IMR-90 (cell line): ENCODE measurements around the gene CACNA1I. TPM values are rescaled to one million over a fixed set of nuclear protein-coding genes. Genes with fewer than 3 reads are reported as not detected.

Experiments
- ATAC-seq: fragments of 200-7000 bp; cut with Tn5 transposase; 2 replicates; pipeline ENCODE4 v1.9.1; 2020; ENCODE audit warnings: low read depth, mild to moderate bottlenecking, moderate library complexity
- BruUV-seq: library from RNA; stranded (reverse); fragments of 400-500 nt; replicated peaks from 2 replicates; lab custom pipeline; 2021; lab: Mats Ljungman, UMichigan
- CTCF ChIA-PET: fragments of 300-600 bp; formaldehyde crosslinking; extraction: SDS; loops from one replicate; lab custom pipeline; 2021; ENCODE audit warnings: antibody characterized with exemption; lab: Yijun Ruan, JAX
- POLR2A ChIA-PET: fragments of 300-600 bp; sonication (Branson Sonifier 250); formaldehyde crosslinking; loops from one replicate; lab custom pipeline; 2022; ENCODE audit warnings: antibody characterized with exemption; ENCODE audit not compliant: unreplicated experiment; lab: Charles Lee
- DNase-seq: peaks from one replicate; pipeline ENCODE4 v3.0.0; 2013
- H2AFZ ChIP-seq: replicated peaks from 2 replicates; pipeline ENCODE3; 2013; ENCODE audit warnings: low read length, mild to moderate bottlenecking; ENCODE audit not compliant: poor library complexity
- H2AK5ac ChIP-seq: 2 replicates; pipeline ENCODE4 v1.6.1; 2013; ENCODE audit warnings: low read depth, low read length, inconsistent platforms
- H2AK9ac ChIP-seq: replicated peaks from 2 replicates; pipeline ENCODE3; 2013; ENCODE audit warnings: mild to moderate bottlenecking, low read depth, low read length, moderate library complexity; ENCODE audit not compliant: poor library complexity
- H2BK120ac ChIP-seq: 2 replicates; pipeline ENCODE4 v1.6.1; 2013; ENCODE audit warnings: low read depth, low read length, inconsistent platforms
- H2BK15ac ChIP-seq: 3 replicates; pipeline ENCODE4 v1.6.1; 2013; ENCODE audit warnings: low read depth, low read length, inconsistent platforms
- H2BK20ac ChIP-seq: 2 replicates; pipeline ENCODE4 v1.6.1; 2013; ENCODE audit warnings: low read depth, mild to moderate bottlenecking, inconsistent platforms, low read length, moderate library complexity
- H2BK5ac ChIP-seq: 2 replicates; pipeline ENCODE4 v1.6.1; 2013; ENCODE audit warnings: mild to moderate bottlenecking, low read depth, low read length, inconsistent platforms; ENCODE audit not compliant: poor library complexity, severe bottlenecking
- H3K14ac ChIP-seq: replicated peaks from 2 replicates; pipeline ENCODE4 v1.6.1; 2013; ENCODE audit warnings: low read depth, low read length, inconsistent platforms
- H3K18ac ChIP-seq: 2 replicates; pipeline ENCODE4 v1.6.1; 2013; ENCODE audit warnings: low read depth, low read length, control low read depth
- H3K23ac ChIP-seq: 2 replicates; pipeline ENCODE4 v1.6.1; 2013; ENCODE audit warnings: low read depth, low read length, inconsistent platforms
- H3K27ac ChIP-seq: 2 replicates; pipeline ENCODE4 v1.5.1; 2013; ENCODE audit warnings: mild to moderate bottlenecking, control low read depth, low read length; ENCODE audit not compliant: insufficient read depth
- H3K27me3 ChIP-seq: 2 replicates; pipeline ENCODE4 v1.6.1; 2013; ENCODE audit warnings: low read length; ENCODE audit not compliant: control insufficient read depth, insufficient read depth
- H3K36me3 ChIP-seq: 2 replicates; pipeline ENCODE4 v1.6.1; 2013; ENCODE audit warnings: low read length, mixed read lengths; ENCODE audit not compliant: control insufficient read depth, insufficient read depth
- H3K4ac ChIP-seq: 2 replicates; pipeline ENCODE4 v1.6.1; 2013; ENCODE audit warnings: low read depth, low read length, inconsistent platforms
- H3K4me1 ChIP-seq: 2 replicates; pipeline ENCODE4 v1.6.1; 2013; ENCODE audit warnings: low read length, mixed read lengths; ENCODE audit not compliant: control insufficient read depth, insufficient read depth
- H3K4me2 ChIP-seq: 2 replicates; pipeline ENCODE4 v1.6.1; 2013; ENCODE audit warnings: low read depth, mild to moderate bottlenecking, control low read depth, low read length, moderate library complexity
- H3K4me3 ChIP-seq: 2 replicates; pipeline ENCODE4 v1.5.1; 2013; ENCODE audit warnings: low read depth, mild to moderate bottlenecking, control low read depth, low read length, moderate library complexity; ENCODE audit not compliant: insufficient read depth
- H3K56ac ChIP-seq: 2 replicates; pipeline ENCODE4 v1.6.1; 2013; ENCODE audit warnings: low read length, inconsistent platforms; ENCODE audit not compliant: insufficient read depth; ENCODE audit errors: extremely low read depth
- H3K79me1 ChIP-seq, 2 experiments: 2 replicates each; pipeline ENCODE4 v1.6.1; 2013; ENCODE audit warnings: low read length in 2 of 2, inconsistent platforms in 1 of 2, low read depth in 1 of 2
- H3K9ac ChIP-seq: 2 replicates; pipeline ENCODE4 v1.6.1; 2013; ENCODE audit warnings: low read depth, low read length, control low read depth
- H3K9me1 ChIP-seq: 2 replicates; pipeline ENCODE4 v1.6.1; 2013; ENCODE audit warnings: low read length, inconsistent platforms; ENCODE audit not compliant: insufficient read depth
- H3K9me3 ChIP-seq: 2 replicates; pipeline ENCODE4 v1.6.1; 2013; ENCODE audit warnings: low read length; ENCODE audit not compliant: control insufficient read depth, insufficient read depth
- H4K20me1 ChIP-seq: 2 replicates; pipeline ENCODE4 v1.6.1; 2013; ENCODE audit warnings: low read length, inconsistent platforms; ENCODE audit not compliant: insufficient read depth
- H4K5ac ChIP-seq: 2 replicates; pipeline ENCODE4 v1.6.1; 2013; ENCODE audit warnings: mild to moderate bottlenecking, low read depth, low read length, control low read depth
- H4K8ac ChIP-seq, 2 experiments: 2 replicates each; pipeline ENCODE4 v1.6.1; 2013; ENCODE audit warnings: low read depth in 2 of 2, low read length in 2 of 2, control low read depth in 1 of 2, inconsistent platforms in 1 of 2
- H4K91ac ChIP-seq: 2 replicates; pipeline ENCODE4 v1.6.1; 2013; ENCODE audit warnings: low read depth, low read length, inconsistent platforms; ENCODE audit not compliant: insufficient read depth
- CHD1 ChIP-seq: IDR thresholded peaks from 2 replicates; pipeline ENCODE4 v1.6.1; 2012; ENCODE audit warnings: low read depth, low read length, improper control_type of control experiment
- FOS ChIP-seq: fragments of 150-350 bp; IDR thresholded peaks from 2 replicates; pipeline ENCODE4 v1.6.1; 2016; ENCODE audit warnings: low read depth, low read length
- MAFK ChIP-seq: IDR thresholded peaks from 2 replicates; pipeline ENCODE4 v1.6.1; 2012; ENCODE audit warnings: low read depth, low read length, improper control_type of control experiment
- RFX5 ChIP-seq: IDR thresholded peaks from 2 replicates; pipeline ENCODE4 v1.8.0; 2012; ENCODE audit warnings: low read depth, mild to moderate bottlenecking, low read length, moderate library complexity
- USF2 ChIP-seq: fragments of 150-350 bp; IDR thresholded peaks from 2 replicates; pipeline ENCODE4 v1.6.1; 2017; ENCODE audit warnings: mild to moderate bottlenecking, antibody characterized with exemption, low read length, low read depth
- WGBS, 2 experiments: methylation state at CpG; one replicate each; pipeline versions ENCODE4 v1.1.5 to v1.1.7; 2013; ENCODE audit warnings: missing lambda C conversion rate in 2 of 2; ENCODE audit not compliant: insufficient read length in 1 of 2; ENCODE audit errors: extremely low coverage in 2 of 2; 5-methylcytosine and 5-hydroxymethylcytosine counted together
- dilution Hi-C: fragments of 300-500 bp; cut with HindIII; formaldehyde crosslinking; loops from one replicate; pipeline ENCODE4 v1.14.3; 2018; ENCODE audit warnings: low sequenced_read_pairs; ENCODE audit not compliant: unreplicated experiment
- in situ Hi-C: fragments of 300-500 bp; cut with MboI; formaldehyde crosslinking; loops from 3 replicates; pipeline ENCODE4 v1.14.3; 2019; ENCODE audit warnings: low sequenced_read_pairs, inconsistent platforms, mixed read lengths
- intact Hi-C: fragments of 100-400 bp; cut with micrococcal nuclease; formaldehyde crosslinking; loops from 2 replicates; pipeline ENCODE4 v1.10.0; 2022
- polyA plus RNA-seq, 3 experiments: library from polyadenylated mRNA; depleted of rRNA; stranded (reverse); fragments of >200 nt; gene quantifications; 2 replicates each; pipeline ENCODE4 v1.2.3, GENCODE V29; 2012; ENCODE audit warnings: low replicate concordance in 1 of 3
- total RNA-seq: library from RNA; depleted of rRNA; stranded (reverse); fragments of >200 nt; gene quantifications from 2 replicates; pipeline ENCODE4 v1.2.3, GENCODE V29; 2012

CACNA1I gene
- total and polyA plus RNA-seq, 2 of the 4 experiments (the other 2 are of a cell fraction) = under 0.01 to 0.02 TPM

GRCh38 chr22:39628563-39629080 lies 58.1 kb downstream of the CACNA1I start:
- WGBS, 2 experiments = 81% methylated on average over 6 of the region's 12 CpGs; no CpG with 5 or more reads in 1 of the 2 experiments
- Histone ChIP-seq H3K18ac (no peak overlapping the region), H3K23ac (no peak overlapping the region), H4K20me1 (no peaks in the 10 kb centered on the region), H3K9ac (no peak overlapping the region), H2BK20ac (no peak overlapping the region), H2BK15ac (no peak overlapping the region), H3K27ac (no peak overlapping the region), H3K9me1 (no peaks in the 10 kb centered on the region), H3K36me3 (no peaks in the 10 kb centered on the region), H3K4me2 (no peak overlapping the region), H3K9me3 (no peaks in the 10 kb centered on the region), H4K91ac (no peak overlapping the region), H3K4me1 (no peaks in the 10 kb centered on the region), H3K56ac (no peak overlapping the region), H2AFZ (no peak overlapping the region), H3K79me1 (no peaks in the 10 kb centered on the region), H2AK5ac (no peak overlapping the region), H2AK9ac (no peak overlapping the region), H2BK120ac (no peak overlapping the region), H3K27me3 (peaks cover 40% of the 10 kb centered on the region), H3K4me3 (no peak overlapping the region), H2BK5ac (no peak overlapping the region), H3K4ac (no peak overlapping the region), H4K8ac (no peak overlapping the region), H3K14ac (no peak overlapping the region), H4K5ac (no peak overlapping the region)
- ChIA-PET CTCF (interaction anchor here (0.9 kb wide), 1 partner anchor 396 kb away, joined by 3 read pairs; no protein-coding TSS in a partner anchor), POLR2A (no interaction called here)
- no TSS peak for BruUV-seq
- intact Hi-C loops = loop anchor here (10.0 kb wide), 1 partner anchor 176 kb away; no protein-coding TSS in a partner anchor
- DNase-seq (no peak), ATAC-seq (no peak)
- dilution Hi-C loops = no loop called here
- TF ChIP-seq USF2 (no peak), MAFK (no peak), RFX5 (no peak), FOS (no peak), CHD1 (no peak)
- in situ Hi-C loops = no loop called here
